Measurements from ENCODE around the gene SVBP.

DNA sequence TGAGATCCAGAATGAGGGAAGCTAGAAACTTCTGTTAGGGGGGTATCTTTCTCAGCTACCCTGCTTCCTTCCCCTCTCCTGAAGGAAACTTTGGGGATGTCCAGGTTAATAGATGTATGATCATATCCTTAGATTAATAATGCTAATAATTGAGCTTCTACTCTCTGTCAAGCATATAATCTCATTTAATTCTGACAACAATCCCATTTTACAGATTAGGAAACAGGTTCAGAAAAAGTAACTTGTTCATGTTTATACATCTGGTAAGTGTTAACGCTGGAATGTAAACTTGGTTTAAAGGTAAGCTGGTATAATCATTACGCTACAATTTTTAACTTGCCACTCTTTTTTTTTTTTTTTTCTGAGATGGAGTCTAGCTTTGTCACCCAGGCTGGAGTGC lies 34.1 kb downstream of the SVBP start:
- TF ChIP-seq EP300 (IDR thresholded peaks at IDR 0.05) (no peak), CTCF (IDR thresholded peaks at IDR 0.05) (no peak), POLR2A (IDR thresholded peaks at IDR 0.05) (no peak)
